GM18858 (cell line): ENCODE data around the gene KRT16.
"Not testable (repeated sequence)": the region's sequence is repeated elsewhere in the genome, so short reads cannot be mapped to it uniquely, and the experiment has no call there.

Source experiments
- ATAC-seq: cut with Tn5 transposase; IDR thresholded peaks from one replicate; pipeline ENCODE4 v1.9.1; 2021; ENCODE audit not compliant: unreplicated experiment

KRT16 gene

GRCh38 chr17:41612376-41613160 is at the start of gene KRT16:
Gene KRT16 (minus strand): TSS chr17:41612767. CDS start chr17:41612688, 79 bp downstream.
- not testable (repeated sequence) for ATAC-seq

GRCh38 chr17:41660221-41660711 is 47.7 kb upstream of the KRT16 start:
- no peak for ATAC-seq

- ATAC-seq, result no peak
These were observed 47.1 kb upstream of the KRT16 start for GRCh38 chr17:41659427-41660212.

- no peak for ATAC-seq
These were observed 46.3 kb upstream of the KRT16 start for GRCh38 chr17:41658846-41659245.

- ATAC-seq, result no peak
These were observed 45.4 kb upstream of the KRT16 start for GRCh38 chr17:41657936-41658335.

GRCh38 chr17:41657176-41657754 is 44.7 kb upstream of the KRT16 start:
- no peak for ATAC-seq

GRCh38 chr17:41656249-41657023 is 43.9 kb upstream of the KRT16 start:
- no peak for ATAC-seq

GRCh38 chr17:41655611-41656111 is 43.1 kb upstream of the KRT16 start:
- ATAC-seq, result no peak

GRCh38 chr17:41654678-41655607 is 42.4 kb upstream of the KRT16 start:
- ATAC-seq, result no peak

GRCh38 chr17:41653892-41654677 is 41.5 kb upstream of the KRT16 start:
- ATAC-seq, result no peak

GRCh38 chr17:41653421-41653820 is 40.9 kb upstream of the KRT16 start:
- no peak for ATAC-seq

- ATAC-seq, result no peak
These were observed 39.9 kb upstream of the KRT16 start for GRCh38 chr17:41652461-41652970.

GRCh38 chr17:41651625-41652460 is 39.3 kb upstream of the KRT16 start:
- no peak for ATAC-seq

- ATAC-seq, result no peak
These were observed 38.4 kb upstream of the KRT16 start for GRCh38 chr17:41650794-41651624.

- ATAC-seq, result no peak
These were observed 37.5 kb upstream of the KRT16 start for GRCh38 chr17:41649923-41650519.

- no peak for ATAC-seq
These were observed 36.0 kb upstream of the KRT16 start for GRCh38 chr17:41648411-41649195.
